GM19023 (cell line): ENCODE data around the gene CDK2AP2.
A peak's percentile ranks its signal among the peaks of the same experiment; 100 is the strongest.
"Not testable (repeated sequence)": the region's sequence is repeated elsewhere in the genome, so short reads cannot be mapped to it uniquely, and the experiment has no call there.

Experiments
- ATAC-seq: cut with Tn5 transposase; IDR thresholded peaks from one replicate; pipeline ENCODE4 v1.9.1; 2021; ENCODE audit warnings: mild to moderate bottlenecking, moderate library complexity; ENCODE audit not compliant: unreplicated experiment

The CDK2AP2 gene

DNA sequence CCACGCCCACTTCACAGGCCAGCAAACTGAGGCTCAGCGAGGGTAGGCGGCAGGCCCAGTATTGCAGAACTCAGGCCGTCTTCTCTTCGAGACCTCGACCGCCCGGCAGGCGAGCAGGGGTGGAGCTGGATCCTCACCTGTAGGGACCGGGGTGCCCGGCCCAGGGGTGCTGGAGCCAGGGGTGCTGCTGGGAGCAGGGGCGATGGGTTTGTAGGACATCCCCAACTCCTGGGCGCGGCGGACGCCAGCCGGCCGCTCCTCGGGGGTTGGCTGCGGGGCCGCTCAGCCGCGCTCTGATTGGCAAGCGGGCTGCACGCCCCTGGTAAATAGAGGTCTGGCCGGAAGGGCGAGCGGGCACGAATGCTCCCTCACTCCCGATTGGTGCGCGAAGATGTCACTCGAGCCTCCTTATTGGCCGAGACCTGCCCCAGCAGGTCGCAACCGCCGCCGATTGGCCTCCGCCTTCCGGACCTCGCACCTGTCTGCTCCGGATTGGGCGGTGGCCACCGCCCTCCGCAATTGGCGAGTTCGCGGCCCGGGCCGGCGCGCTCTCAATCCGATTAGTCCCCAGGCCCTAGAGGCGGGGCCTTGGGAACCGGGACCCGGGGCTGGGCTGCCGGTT lies at the start of gene CDK2AP2:
TSS of gene CDK2AP2 (minus strand) at position 299 of the 622 bp plus-strand sequence. CDS start at position 219, 80 bp downstream.
- peak; percentile 78 for ATAC-seq

DNA sequence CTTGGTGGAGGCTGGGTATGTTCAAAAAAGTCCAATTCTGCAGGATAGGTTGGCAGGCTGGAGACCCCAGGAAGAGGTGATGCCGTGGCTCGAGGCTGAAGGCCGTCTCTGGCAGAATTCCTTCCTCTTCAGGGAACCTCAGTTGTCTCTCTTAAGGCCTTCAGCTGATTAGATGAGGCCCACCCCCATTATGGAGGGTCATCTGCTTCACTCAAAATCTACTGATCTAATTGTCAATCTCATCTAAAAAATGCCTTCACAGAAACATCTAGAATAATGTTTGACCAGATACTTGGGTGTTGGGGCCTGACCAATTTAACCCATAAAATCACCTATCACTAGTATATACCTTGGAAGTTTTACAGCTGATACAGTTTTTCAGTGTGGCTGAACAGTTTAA lies 48.3 kb upstream of the CDK2AP2 start:
- no peak for ATAC-seq

DNA sequence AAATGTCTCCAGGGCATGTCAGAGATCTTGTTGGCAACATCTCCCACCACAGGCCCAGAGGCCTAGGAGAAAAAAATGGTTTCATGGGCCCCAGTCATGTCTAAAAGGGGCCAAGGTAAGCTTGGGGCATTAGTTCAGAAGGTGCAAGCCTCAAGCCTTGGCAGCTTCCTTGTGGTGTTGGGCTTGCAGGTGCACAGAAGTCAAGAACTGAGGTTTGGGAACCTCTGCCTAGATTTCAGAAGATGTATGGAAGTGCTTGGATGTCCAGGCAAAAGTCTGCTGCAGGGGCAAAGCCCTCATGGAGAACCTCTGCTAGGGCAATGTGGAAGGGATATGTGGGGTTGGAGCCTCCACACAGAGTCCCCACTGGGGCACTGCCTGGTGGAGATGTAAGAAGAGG lies 43.7 kb upstream of the CDK2AP2 start:
- ATAC-seq, result not testable (repeated sequence)

DNA sequence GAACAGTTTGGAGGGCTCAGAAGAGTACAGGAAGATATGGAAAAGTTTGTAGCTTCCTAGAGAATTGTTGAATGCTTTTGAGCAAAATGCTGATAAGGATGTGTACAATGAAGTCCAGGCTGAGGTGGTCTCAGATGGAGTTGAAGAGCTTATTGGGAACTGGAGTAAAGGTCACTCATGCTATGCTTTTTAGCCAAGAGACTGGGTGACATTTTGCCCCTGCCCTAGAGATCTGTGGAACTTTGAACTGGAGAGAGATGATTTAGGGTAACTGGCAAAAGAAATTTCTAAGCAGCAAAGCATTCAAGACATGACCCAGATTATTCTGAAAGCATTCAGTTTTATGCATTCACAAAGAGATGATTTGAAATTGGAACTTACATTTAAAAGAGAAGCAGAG lies 43.2 kb upstream of the CDK2AP2 start:
- no peak for ATAC-seq

GRCh38 chr11:67548555-67549110 lies 40.7 kb upstream of the CDK2AP2 start:
- ATAC-seq, result no peak

GRCh38 chr11:67548112-67548511 lies 40.1 kb upstream of the CDK2AP2 start:
- ATAC-seq, result not testable (repeated sequence)

DNA sequence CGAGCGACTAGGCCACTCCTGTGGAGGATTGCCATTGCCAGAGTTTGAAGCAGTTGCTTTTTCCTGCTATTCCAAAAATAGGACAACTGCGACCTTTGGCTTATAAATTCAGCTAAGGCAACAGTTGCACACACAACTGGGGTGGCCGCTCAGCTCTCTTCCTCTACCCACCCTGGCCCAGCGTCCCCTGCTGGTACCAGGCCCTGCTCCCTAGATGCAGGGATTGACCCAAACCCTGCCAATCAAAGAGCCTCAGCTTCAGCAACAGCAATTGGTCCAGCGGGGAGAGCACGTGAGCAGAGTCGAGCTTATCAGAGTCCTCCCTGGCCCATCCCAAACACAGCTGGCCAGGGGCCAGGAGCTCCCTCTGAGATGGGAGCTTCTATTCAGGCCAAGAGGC lies 37.3 kb upstream of the CDK2AP2 start:
- no peak for ATAC-seq

DNA sequence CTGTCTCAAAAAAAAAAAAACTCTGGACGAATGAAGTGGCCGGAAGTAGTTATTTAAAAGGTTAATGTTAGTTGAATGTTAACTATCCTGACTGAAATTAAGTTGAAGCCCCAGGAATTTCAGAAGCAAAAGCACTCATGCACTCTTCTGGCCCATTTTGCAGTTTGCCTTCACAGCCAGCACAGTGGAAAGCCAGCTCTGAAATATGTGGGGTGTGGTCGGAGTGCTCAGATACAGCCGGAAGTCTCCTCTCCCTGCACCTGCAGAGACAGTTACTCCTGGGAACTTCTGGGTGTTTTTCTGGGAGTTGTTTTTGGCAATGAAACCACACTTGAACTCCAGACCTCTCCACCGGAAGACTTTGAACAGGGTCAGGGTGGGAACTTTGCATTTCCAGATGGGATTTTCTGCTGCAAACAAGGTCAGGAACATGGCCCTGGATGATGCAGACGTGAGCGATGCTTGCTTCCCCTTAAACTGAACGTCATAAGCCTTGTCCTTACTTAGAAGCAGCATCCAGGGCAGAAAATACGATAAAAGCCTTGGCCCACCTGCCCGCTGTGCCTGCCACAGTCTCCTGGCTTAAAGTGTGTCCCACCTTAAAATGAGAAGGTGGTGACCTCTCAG lies 36.8 kb upstream of the CDK2AP2 start:
- ATAC-seq, result no peak

DNA sequence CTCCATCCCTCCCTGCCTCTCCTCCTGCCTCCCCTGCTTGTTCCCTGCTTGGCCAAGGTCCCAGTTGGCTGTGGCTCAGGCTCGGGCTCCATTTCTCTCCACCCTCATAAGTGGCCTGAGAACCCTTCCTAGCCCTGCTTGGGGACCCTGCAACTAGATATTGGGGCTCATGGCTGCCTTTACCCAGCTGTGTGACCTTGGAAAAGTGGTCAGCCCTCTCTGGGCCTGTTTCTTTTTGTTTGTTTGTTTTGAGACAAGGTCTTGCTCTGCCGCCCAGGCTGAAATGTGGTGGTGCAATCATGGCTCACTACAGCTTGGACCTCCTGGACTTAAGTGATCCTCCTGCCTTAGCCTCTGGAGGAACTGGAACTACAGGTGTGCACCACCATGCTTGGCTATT lies 35.6 kb upstream of the CDK2AP2 start:
- no peak for ATAC-seq

DNA sequence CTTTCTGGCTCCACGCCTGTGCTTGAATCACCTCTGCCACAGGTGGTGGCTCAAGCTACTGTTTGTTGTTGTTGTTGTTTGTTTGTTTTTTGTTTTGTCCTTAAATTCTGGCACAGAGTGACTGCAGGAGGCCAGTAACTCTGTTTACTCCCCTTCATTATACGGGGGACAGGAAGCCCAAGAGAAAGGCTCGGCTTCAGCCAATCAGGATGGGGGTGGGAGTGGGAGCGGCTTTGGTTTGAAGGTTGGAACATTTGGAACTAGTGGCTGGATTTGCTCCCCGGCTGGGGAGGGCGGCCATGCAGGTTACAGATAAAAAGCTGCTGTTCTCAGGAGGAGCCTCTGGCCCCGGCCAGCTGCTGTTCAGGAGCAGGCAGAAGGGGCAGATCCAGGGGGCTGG lies 35.0 kb upstream of the CDK2AP2 start:
- ATAC-seq, result no peak

DNA sequence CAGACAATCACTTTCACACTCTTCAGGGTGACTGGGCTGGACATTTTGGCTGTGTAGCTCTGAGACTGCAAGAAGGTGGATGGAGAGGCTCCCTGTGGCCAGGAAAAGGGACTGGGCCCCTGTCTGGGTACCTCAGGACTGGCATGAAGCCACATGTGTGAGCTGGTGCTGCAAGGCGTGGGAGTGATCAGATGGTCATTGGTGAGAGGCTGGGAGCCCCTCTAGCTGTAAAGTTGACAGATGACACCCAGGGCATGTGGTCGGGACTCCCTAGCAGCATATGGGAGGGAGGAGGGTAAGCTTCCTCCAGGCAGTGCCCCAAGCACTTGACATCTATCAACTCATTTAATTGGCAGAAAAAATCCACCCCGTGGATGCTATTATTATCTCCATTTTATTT lies 34.2 kb upstream of the CDK2AP2 start:
- no peak for ATAC-seq

- ATAC-seq, result no peak
Observed at GRCh38 chr11:67541198-67541597, 33.2 kb upstream of the CDK2AP2 start.

GRCh38 chr11:67539550-67539949 lies 31.6 kb upstream of the CDK2AP2 start:
- no peak for ATAC-seq

- no peak for ATAC-seq
Observed at GRCh38 chr11:67538823-67539505, 31.0 kb upstream of the CDK2AP2 start.

GRCh38 chr11:67538306-67538705 lies 30.3 kb upstream of the CDK2AP2 start:
- no peak for ATAC-seq

DNA sequence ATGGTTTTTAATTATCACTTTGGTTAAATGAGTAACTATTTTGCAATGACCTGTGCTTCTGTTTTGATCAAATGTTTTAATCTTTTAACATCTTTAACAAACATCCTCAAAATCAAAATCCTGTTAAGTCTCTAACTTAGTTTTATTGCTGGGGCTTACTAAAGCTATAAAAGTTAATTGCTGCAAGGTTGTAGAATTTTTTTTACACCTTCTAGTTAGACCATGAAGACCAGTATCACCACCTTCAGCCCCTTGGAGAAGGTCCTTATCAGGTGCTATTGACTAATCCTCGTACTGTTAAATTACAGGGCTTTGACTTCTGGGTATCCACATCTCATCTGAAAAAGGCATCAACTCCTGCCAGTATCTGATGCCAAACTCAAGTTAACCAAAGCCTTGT lies 27.6 kb upstream of the CDK2AP2 start:
- ATAC-seq, result no peak

DNA sequence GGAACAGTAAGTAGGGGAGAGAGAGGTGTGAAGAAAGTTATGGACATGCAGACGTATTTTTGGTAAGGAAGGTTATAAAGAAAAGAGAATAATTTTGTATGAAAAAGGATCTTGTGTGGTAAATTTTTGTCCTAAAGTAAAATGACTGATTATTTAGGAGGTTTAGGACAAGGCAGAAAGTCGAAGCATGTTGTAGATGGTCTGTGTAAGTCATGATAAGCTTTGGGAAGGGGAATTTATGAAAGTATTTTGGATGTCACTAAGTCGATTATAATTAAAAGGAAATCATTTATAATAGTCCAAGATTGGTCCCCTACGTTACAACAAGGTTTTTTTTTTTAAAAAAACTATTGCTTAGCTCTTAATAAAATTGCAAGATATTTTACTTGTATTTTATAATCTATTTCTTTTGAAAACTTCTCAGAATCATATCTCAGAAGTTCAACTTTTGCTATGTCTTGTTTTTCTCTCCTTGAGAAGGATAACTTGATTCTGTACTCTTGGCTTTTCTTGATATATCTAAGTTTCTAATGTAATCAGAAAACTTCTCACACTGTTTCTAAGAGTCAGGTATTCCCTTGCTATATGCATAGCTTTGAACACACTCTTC lies 26.2 kb upstream of the CDK2AP2 start:
- ATAC-seq, result no peak

GRCh38 chr11:67532889-67533288 lies 24.9 kb upstream of the CDK2AP2 start:
- no peak for ATAC-seq

DNA sequence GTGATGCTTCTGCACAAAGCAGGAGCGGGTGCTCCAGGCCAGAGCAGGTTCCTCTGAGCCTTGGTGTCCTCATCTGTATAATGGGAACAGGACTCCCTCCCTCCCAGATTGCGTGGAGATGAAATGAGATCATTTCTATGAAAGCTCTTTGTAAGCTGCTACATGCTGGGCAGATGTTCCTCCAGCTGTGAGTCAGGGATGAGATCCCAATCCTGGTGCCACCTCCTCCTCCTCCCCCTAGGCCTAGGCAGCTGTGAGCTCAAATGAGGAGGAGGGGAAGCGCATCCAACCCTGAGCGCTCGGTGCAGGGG lies 22.3 kb upstream of the CDK2AP2 start:
- no peak for ATAC-seq

DNA sequence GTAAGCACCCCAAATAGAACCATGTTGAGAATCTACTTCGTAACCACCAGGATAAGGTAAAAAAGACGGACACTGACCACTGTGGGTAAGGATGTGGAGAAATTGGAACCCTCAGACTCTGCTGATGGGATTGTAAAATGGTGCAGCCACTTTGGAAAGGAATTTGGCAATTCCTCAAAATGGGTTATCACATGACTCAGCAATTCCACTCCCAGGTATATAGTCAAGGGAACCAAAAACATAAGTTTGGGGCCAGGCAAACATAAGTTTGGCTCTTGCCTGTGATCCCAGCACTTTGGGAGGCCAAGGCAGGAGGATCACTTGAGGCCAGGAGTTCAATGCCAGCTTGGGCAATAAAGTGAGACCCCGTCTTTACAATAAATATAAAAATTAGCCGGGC lies 20.4 kb upstream of the CDK2AP2 start:
- ATAC-seq, result no peak

- no peak for ATAC-seq
Observed at GRCh38 chr11:67525275-67525976, 17.5 kb upstream of the CDK2AP2 start.
